Upper lobe of left lung (tissue), 6 donors: Measurements from ENCODE around the gene ATP6V0A1. TPM values are rescaled to one million over a fixed set of nuclear protein-coding genes. Genes with fewer than 3 reads are reported as not detected.

Source experiments
- ATAC-seq, 2 donors: fragments of 200-7000 bp; cut with Tn5 transposase; one replicate each; pipeline ENCODE4 v1.9.1; 2022; ENCODE audit warnings: mild to moderate bottlenecking in 2 of 2, moderate library complexity in 2 of 2; ENCODE audit not compliant: low FRiP score in 2 of 2
- DNase-seq, 2 donors: peaks; one replicate each; pipeline ENCODE4 v3.0.0-alpha.2; 2019 to 2020
- H3K27ac ChIP-seq, 4 donors: fragments of 200-600 bp; sonication (generic); one replicate each; pipeline ENCODE4 v1.5.1; 2016 to 2019
- H3K27me3 ChIP-seq, 4 donors: fragments of 200-600 bp; sonication (generic); one replicate each; pipeline ENCODE4 v1.5.1; 2017 to 2019
- H3K36me3 ChIP-seq, 4 donors: fragments of 200-600 bp; sonication (generic); one replicate each; pipeline ENCODE4 v1.5.1; 2016 to 2019
- H3K4me1 ChIP-seq, 4 donors: fragments of 200-600 bp; sonication (generic); one replicate each; pipeline ENCODE4 v1.5.1; 2018 to 2019
- H3K4me3 ChIP-seq, 4 donors: fragments of 200-600 bp; sonication (generic); one replicate each; pipeline ENCODE4 v1.5.1; 2017 to 2019; ENCODE audit warnings: mild to moderate bottlenecking in 2 of 4, moderate library complexity in 1 of 4
- H3K9me3 ChIP-seq, 4 donors: fragments of 200-600 bp; sonication (generic); one replicate each; pipeline ENCODE4 v1.5.1; 2018 to 2019
- EP300 ChIP-seq, 4 donors: sonication (generic); formaldehyde crosslinking; IDR thresholded peaks; one replicate each; pipeline ENCODE4 v1.5.1; 2017; ENCODE audit warnings: antibody characterized with exemption in 4 of 4, control low read depth in 2 of 4
- POLR2A ChIP-seq, 4 donors: fragments of 450-650 bp; IDR thresholded peaks; one replicate each; pipeline ENCODE4 v1.5.1; 2016 to 2017; ENCODE audit warnings: antibody characterized with exemption in 4 of 4, mild to moderate bottlenecking in 2 of 4
- POLR2AphosphoS5 ChIP-seq, 2 donors: sonication (generic); formaldehyde crosslinking; IDR thresholded peaks; one replicate each; pipeline ENCODE4 v1.5.1; 2017; ENCODE audit warnings: antibody characterized with exemption in 2 of 2
- WGBS, 2 donors: methylation state at CpG; one replicate each; pipeline ENCODE4 v1.1.5; 2017 to 2018; 5-methylcytosine and 5-hydroxymethylcytosine counted together
- total RNA-seq, 6 donors: library from RNA; depleted of rRNA in 4 of 6; stranded (reverse); fragments of >200 nt in 4 of 6; gene quantifications; one replicate each; pipeline versions ENCODE4 v1.1.0 to v1.2.1, GENCODE V29; 2016 to 2021
- TF ChIP-seq, protein P1 (sequence below), 6 experiments: fragments of 450-650 bp in 4 of 6; fragments of 200-600 bp in 2 of 6; sonication (generic) in 2 of 6; IDR thresholded peaks; one replicate each; pipeline ENCODE4 v1.5.1; 2016 to 2019; ENCODE audit warnings: antibody characterized with exemption in 6 of 6
- donor health status: DM: no; HTN: no; CAD: no; lungs with moderate emphysema.
- donor health status: DM: no; HTN: yes; CAD: no; lungs with severe emphysema.

Gene ATP6V0A1
- total RNA-seq, 6 donors from 2014 or later = 68.3 to 212 (median 118) TPM

DNA sequence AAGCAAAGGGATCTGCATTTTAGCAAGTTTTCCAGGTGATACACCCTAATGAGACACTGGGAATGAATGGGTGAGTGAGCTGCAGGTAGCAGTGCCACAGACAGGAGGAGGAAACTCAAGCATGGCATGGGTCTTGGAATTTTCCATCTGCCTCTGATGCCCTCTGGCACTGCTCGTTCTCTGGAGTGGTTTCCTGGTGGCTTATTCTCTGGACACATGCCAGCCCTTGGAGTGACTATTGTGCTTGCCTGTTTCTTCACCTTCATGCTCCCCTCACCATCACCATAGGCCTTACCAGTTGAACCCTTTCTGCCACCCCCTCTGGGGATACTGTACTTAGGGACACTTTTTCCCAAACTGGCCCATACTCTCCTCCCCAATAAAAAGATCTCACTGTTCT lies 104.9 kb downstream of the ATP6V0A1 start:
- 22 to 24% methylated on average over 1 of the region's 1 CpG for WGBS, 2 donors
- Histone ChIP-seq H3K4me1 (peaks cover 49 to 75% (median 53%) of the 10 kb centered on the region in 4 donors), H3K36me3 (peaks cover 0 to 30% (median 22%) of the 10 kb centered on the region in 4 donors), H3K27me3 (no peaks in the 10 kb centered on the region), H3K4me3 (peak overlapping the region in 2 of 4 donors; percentile 65 to 69), H3K27ac (peak overlapping the region; percentile 85 to 96 (median 88)), H3K9me3 (no peaks in the 10 kb centered on the region)
- ATAC-seq (no peak), DNase-seq (peak in 1 of 2 donors; percentile 73)
- TF ChIP-seq POLR2A (IDR thresholded peaks at IDR 0.05) (no peak), EP300 (IDR thresholded peaks at IDR 0.05) (no peak), POLR2AphosphoS5 (IDR thresholded peaks at IDR 0.05) (no peak)
- TF ChIP-seq, protein P1, sequence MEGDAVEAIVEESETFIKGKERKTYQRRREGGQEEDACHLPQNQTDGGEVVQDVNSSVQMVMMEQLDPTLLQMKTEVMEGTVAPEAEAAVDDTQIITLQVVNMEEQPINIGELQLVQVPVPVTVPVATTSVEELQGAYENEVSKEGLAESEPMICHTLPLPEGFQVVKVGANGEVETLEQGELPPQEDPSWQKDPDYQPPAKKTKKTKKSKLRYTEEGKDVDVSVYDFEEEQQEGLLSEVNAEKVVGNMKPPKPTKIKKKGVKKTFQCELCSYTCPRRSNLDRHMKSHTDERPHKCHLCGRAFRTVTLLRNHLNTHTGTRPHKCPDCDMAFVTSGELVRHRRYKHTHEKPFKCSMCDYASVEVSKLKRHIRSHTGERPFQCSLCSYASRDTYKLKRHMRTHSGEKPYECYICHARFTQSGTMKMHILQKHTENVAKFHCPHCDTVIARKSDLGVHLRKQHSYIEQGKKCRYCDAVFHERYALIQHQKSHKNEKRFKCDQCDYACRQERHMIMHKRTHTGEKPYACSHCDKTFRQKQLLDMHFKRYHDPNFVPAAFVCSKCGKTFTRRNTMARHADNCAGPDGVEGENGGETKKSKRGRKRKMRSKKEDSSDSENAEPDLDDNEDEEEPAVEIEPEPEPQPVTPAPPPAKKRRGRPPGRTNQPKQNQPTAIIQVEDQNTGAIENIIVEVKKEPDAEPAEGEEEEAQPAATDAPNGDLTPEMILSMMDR (IDR thresholded peaks at IDR 0.05) = peak in 1 of 6 experiments; percentile 16

GRCh38 chr17:42563950-42564349 lies 105.3 kb downstream of the ATP6V0A1 start:
- no peak for DNase-seq
- no peaks in the 10 kb centered on the region for H3K27me3 ChIP-seq
- no peak for ATAC-seq
- peak overlapping the region; percentile 18 to 96 (median 88) for H3K27ac ChIP-seq
- WGBS, 2 donors = 86 to 87% methylated on average over 9 of the region's 9 CpGs
- H3K36me3 ChIP-seq = peaks cover 0 to 34% (median 26%) of the 10 kb centered on the region in 4 donors
- H3K9me3 ChIP-seq = no peaks in the 10 kb centered on the region
- TF ChIP-seq EP300 (IDR thresholded peaks at IDR 0.05) (no peak), POLR2A (IDR thresholded peaks at IDR 0.05) (no peak), POLR2AphosphoS5 (IDR thresholded peaks at IDR 0.05) (no peak)
- TF ChIP-seq, protein P1 (IDR thresholded peaks at IDR 0.05) = no peak
- H3K4me3 ChIP-seq = peak overlapping the region in 1 of 4 donors; percentile 69
- H3K4me1 ChIP-seq = peaks cover 53 to 79% (median 55%) of the 10 kb centered on the region in 4 donors

DNA sequence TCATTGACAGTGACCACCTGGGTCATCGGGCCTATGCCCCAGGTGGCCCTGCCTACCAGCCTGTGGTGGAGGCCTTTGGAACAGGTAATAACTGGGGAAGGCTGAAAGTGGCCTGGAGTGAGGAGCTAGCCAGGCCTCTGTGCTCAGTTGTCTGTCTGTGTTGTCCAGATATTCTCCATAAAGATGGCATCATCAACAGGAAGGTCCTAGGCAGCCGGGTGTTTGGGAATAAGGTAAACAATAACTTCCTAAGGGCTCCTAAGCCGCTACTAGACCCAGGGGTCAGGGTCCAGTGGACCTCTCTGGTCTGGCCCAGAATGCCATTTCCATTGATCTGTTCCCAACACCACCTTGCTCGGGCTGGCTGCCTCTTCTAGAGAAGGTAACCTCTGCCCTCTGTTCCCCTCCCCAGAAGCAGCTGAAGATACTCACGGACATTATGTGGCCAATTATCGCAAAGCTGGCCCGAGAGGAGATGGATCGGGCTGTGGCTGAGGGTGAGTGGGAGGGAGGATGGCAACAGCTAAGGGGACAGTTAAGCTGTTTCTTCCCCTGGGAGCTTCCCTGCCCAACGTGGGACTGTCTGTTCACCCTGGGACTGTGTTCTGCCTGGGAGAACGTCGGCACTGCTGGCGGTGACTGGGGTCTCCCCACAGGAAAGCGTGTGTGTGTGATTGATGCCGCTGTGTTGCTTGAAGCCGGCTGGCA lies 106.3 kb downstream of the ATP6V0A1 start:
- Histone ChIP-seq H3K27me3 (no peaks in the 10 kb centered on the region), H3K4me1 (peaks cover 51 to 73% (median 54%) of the 10 kb centered on the region in 4 donors), H3K36me3 (peaks cover 6 to 44% (median 37%) of the 10 kb centered on the region in 4 donors), H3K4me3 (no peak overlapping the region), H3K9me3 (no peaks in the 10 kb centered on the region), H3K27ac (peak overlapping the region in 3 of 4 donors; percentile 18 to 96 (median 25))
- ATAC-seq (no peak), DNase-seq (no peak)
- TF ChIP-seq POLR2A (IDR thresholded peaks at IDR 0.05) (no peak), EP300 (IDR thresholded peaks at IDR 0.05) (no peak), POLR2AphosphoS5 (IDR thresholded peaks at IDR 0.05) (no peak)
- TF ChIP-seq, protein P1 (IDR thresholded peaks at IDR 0.05) = no peak
- 90 to 95% methylated on average over 12 to 15 of the region's 15 CpGs for WGBS, 2 donors

GRCh38 chr17:42565523-42566214 lies 107.0 kb downstream of the ATP6V0A1 start:
- Histone ChIP-seq H3K27ac (peak overlapping the region; percentile 96 to 99 (median 97)), H3K36me3 (peaks cover 10 to 51% (median 44%) of the 10 kb centered on the region in 4 donors), H3K27me3 (no peaks in the 10 kb centered on the region), H3K4me1 (peaks cover 51 to 66% (median 54%) of the 10 kb centered on the region in 4 donors), H3K9me3 (no peaks in the 10 kb centered on the region), H3K4me3 (peak overlapping the region in 1 of 4 donors; percentile 91)
- TF ChIP-seq POLR2AphosphoS5 (IDR thresholded peaks at IDR 0.05) = no peak
- no peak for TF ChIP-seq EP300 (IDR thresholded peaks at IDR 0.05)
- TF ChIP-seq POLR2A (IDR thresholded peaks at IDR 0.05) = no peak
- TF ChIP-seq, protein P1 (IDR thresholded peaks at IDR 0.05) = no peak
- 95 to 97% methylated on average over 4 to 12 of the region's 16 CpGs for WGBS, 2 donors
- ATAC-seq (no peak), DNase-seq (no peak)
